ENCODE data around the gene GAB3.

Gene GAB3

GRCh38 chrX:154717824-154718223 is 33.1 kb downstream of the GAB3 start:
- no peak overlapping the region for H3K4me3 ChIP-seq (ENCODE audit: low read depth, low read length)

GRCh38 chrX:154715825-154716224 is 35.1 kb downstream of the GAB3 start:
- in situ Hi-C loops (cut with HindIII; ENCODE audit: low sequenced_read_pairs), result no loop called here
- no peak for DNase-seq (ENCODE audit: low read depth, low spot score)
- no peak for TF ChIP-seq CTCF (IDR thresholded peaks at IDR 0.05; ENCODE audit: low read depth, low read length)
- no peak overlapping the region for H3K4me3 ChIP-seq (ENCODE audit: low read depth, low read length)

More at GRCh38 chrX:154717824-154718223, 33.1 kb downstream of the GAB3 start:
- DNase-seq (ENCODE audit: low read depth, low spot score), result peak; percentile 71
- in situ Hi-C loops (cut with HindIII; ENCODE audit: low sequenced_read_pairs), result no loop called here
- TF ChIP-seq CTCF (IDR thresholded peaks at IDR 0.05; ENCODE audit: low read depth, low read length), result no peak

DNA sequence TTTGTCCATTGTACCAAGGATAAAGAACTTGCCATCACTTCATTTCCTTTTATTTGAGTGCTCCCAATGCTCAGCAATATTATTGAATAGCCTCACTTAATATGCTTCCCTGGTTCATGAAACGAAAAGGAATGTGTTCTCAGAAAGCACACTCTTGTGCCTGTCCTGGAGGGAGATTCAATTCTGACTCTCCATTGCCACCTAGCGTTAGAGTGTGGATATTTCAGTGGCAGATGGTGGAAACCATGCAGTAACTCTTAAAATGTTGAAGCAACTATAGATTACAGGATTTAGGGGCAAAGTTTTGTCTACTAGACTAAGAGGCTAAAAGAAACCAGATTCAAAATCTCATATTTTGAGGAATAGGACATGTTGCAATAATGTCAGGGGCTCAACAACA is 36.0 kb downstream of the GAB3 start:
- no peak overlapping the region for H3K4me3 ChIP-seq (ENCODE audit: low read depth, low read length)
- peak; percentile 79 for TF ChIP-seq CTCF (IDR thresholded peaks at IDR 0.05; ENCODE audit: low read depth, low read length)
- peak; percentile 56 for DNase-seq (ENCODE audit: low read depth, low spot score)
- in situ Hi-C loops (cut with HindIII; ENCODE audit: low sequenced_read_pairs), result no loop called here

DNA sequence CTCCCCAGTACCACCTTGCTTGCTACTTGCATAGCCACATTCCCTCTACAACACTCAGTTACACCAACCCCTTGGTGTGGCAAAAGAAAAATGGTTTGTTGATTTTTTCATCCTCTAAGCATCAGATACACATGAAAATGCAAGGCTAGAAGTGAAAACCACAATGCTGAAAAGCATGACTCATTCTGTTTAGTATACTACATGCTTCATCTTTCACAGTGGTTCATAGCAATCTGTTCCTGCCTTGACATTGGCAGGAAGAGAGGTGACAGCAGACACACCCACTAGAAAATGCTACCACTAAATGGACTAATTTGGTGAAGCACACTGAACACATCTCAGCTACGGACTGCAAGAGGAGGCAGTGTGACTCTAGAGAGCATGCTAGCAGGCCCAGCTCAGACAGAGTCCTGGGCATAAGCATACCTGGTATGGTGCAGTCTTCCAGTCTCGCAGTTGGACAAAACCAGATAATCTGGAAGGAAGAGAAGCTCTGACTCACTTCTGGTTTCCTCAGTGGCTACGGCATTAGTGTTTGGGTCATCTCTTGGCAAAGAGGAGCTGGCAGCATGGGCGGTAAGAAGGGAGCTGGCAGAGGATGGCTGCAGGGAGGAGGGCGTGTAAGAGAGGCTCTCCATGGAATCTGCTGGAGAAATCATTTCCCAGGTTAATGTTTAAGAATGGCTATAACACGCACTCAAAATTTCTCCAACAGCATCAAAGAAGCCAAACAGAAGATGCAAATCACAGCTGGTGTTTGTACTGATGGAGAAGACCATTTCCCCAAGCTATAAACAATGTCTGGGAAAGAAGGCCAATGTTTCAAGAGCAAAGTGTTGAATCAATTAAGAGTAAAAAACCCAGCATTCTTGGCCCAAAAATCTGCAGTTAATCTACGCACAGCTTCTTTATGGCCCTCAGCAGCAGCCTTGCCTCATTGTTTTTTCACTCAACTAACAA is 37.8 kb downstream of the GAB3 start:
- TF ChIP-seq CTCF (IDR thresholded peaks at IDR 0.05; ENCODE audit: low read depth, low read length), result no peak
- in situ Hi-C loops (cut with HindIII; ENCODE audit: low sequenced_read_pairs), result no loop called here
- DNase-seq (ENCODE audit: low read depth, low spot score), result peak; percentile 71
- no peak overlapping the region for H3K4me3 ChIP-seq (ENCODE audit: low read depth, low read length)

DNA sequence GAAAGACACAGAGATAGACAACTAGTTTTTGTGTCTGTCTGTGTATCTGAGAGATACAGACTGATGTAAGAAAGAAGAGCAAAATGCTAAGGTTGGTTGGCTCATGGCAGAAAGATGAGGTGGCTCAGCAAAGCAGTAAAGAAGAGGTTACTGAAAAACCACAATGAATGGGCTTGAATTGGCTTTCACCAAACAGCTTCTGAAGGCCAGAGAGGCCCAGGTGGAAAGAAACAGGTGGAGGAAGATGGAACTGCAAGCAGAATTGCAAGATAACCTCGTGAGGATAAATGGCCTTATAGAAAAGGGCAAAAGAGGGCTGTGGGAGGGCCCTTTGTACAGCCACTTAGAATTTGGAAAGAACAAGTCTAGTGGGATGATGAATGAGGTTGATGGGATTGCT is 39.6 kb downstream of the GAB3 start:
- no peak for TF ChIP-seq CTCF (IDR thresholded peaks at IDR 0.05; ENCODE audit: low read depth, low read length)

GRCh38 chrX:154710309-154710708 is 40.6 kb downstream of the GAB3 start:
- H3K4me3 ChIP-seq (ENCODE audit: low read depth, low read length), result no peak overlapping the region
- DNase-seq (ENCODE audit: low read depth, low spot score), result no peak
- in situ Hi-C loops (cut with HindIII; ENCODE audit: low sequenced_read_pairs), result no loop called here
- no peak for TF ChIP-seq CTCF (IDR thresholded peaks at IDR 0.05; ENCODE audit: low read depth, low read length)

More for the DNA sequence above, 39.6 kb downstream of the GAB3 start:
- in situ Hi-C loops (cut with HindIII; ENCODE audit: low sequenced_read_pairs), result no loop called here
- DNase-seq (ENCODE audit: low read depth, low spot score), result no peak
- no peak overlapping the region for H3K4me3 ChIP-seq (ENCODE audit: low read depth, low read length)

All from astrocyte of the spinal cord (primary cell).